Activated T-cell treated with anti-CD3 and anti-CD28 coated beads, Interleukin-2, amount 50 U/mL, for 4 hours (primary cell): ENCODE data around the gene OSCP1. TPM values are rescaled to one million over a fixed set of nuclear protein-coding genes. Genes with fewer than 3 reads are reported as not detected.
A peak's percentile ranks its signal among the peaks of the same experiment; 100 is the strongest.

ENCODE experiments used
- ATAC-seq, 2 donors: fragments of 200-7000 bp; cut with Tn5 transposase; one replicate each; pipeline ENCODE4 v1.10.0; 2021
- DNase-seq: peaks from one replicate; pipeline ENCODE4 v3.0.0-alpha.2; 2020
- H3K27me3 Mint-ChIP-seq: one replicate; pipeline ENCODE4 v1.8.0; 2021; ENCODE audit warnings: low read depth, mixed read lengths
- H3K36me3 Mint-ChIP-seq: one replicate; pipeline ENCODE4 v1.8.0; 2022; ENCODE audit warnings: mixed read lengths; ENCODE audit not compliant: insufficient read depth
- H3K4me1 Mint-ChIP-seq: one replicate; pipeline ENCODE4 v1.8.0; 2021; ENCODE audit warnings: low read depth, mixed read lengths
- H3K4me3 Mint-ChIP-seq: one replicate; pipeline ENCODE4 v1.8.0; 2021; ENCODE audit warnings: mild to moderate bottlenecking, moderate library complexity, mixed read lengths
- H3K9me3 Mint-ChIP-seq: one replicate; pipeline ENCODE4 v1.8.0; 2021; ENCODE audit warnings: mixed read lengths
- total RNA-seq, 3 donors: library from RNA; stranded (reverse); gene quantifications; one replicate each; pipeline ENCODE4 v1.2.1, GENCODE V29; 2021

The OSCP1 gene
- total RNA-seq, 3 donors from 2014 or later: 0.61 to 1.8 (median 1.5) TPM

- H3K36me3 Mint-ChIP-seq: peaks cover 11% of the 10 kb centered on the region
- H3K4me3 Mint-ChIP-seq: peak overlapping the region; percentile 100
- H3K9me3 Mint-ChIP-seq: no peaks in the 10 kb centered on the region
- H3K4me1 Mint-ChIP-seq: peaks cover 22% of the 10 kb centered on the region
- no peaks in the 10 kb centered on the region for H3K27me3 Mint-ChIP-seq
- ATAC-seq: peak; percentile 49 to 57
- no peak for DNase-seq
These were observed 14.5 kb upstream of the OSCP1 start for GRCh38 chr1:36464605-36465393.

GRCh38 chr1:36463803-36464604, 13.8 kb upstream of the OSCP1 start, which contains the start of gene MRPS15:
MRPS15 (minus strand) TSS chr1:36464384; CDS start chr1:36464275, 109 bp downstream.
- Mint-ChIP-seq H3K4me1 (peaks cover 29% of the 10 kb centered on the region), H3K27me3 (no peaks in the 10 kb centered on the region), H3K9me3 (no peaks in the 10 kb centered on the region), H3K36me3 (peaks cover 17% of the 10 kb centered on the region), H3K4me3 (peak within 1 kb of the TSS; percentile 100)
- ATAC-seq (peak; percentile 98 to 99), DNase-seq (peak; percentile 94)

- no peaks in the 10 kb centered on the region for H3K9me3 Mint-ChIP-seq
- no peaks in the 10 kb centered on the region for H3K27me3 Mint-ChIP-seq
- no peak for ATAC-seq
- H3K36me3 Mint-ChIP-seq: peaks cover 21% of the 10 kb centered on the region
- DNase-seq: no peak
- H3K4me3 Mint-ChIP-seq: peak overlapping the region; percentile 100
- peaks cover 35% of the 10 kb centered on the region for H3K4me1 Mint-ChIP-seq
These were observed 13.2 kb upstream of the OSCP1 start for GRCh38 chr1:36463463-36463802.

GRCh38 chr1:36458910-36459309, 8.7 kb upstream of the OSCP1 start:
- H3K27me3 Mint-ChIP-seq: no peaks in the 10 kb centered on the region
- no peak for DNase-seq
- peak; percentile 88 to 93 for ATAC-seq
- peaks cover 39% of the 10 kb centered on the region for H3K36me3 Mint-ChIP-seq
- no peaks in the 10 kb centered on the region for H3K9me3 Mint-ChIP-seq
- H3K4me1 Mint-ChIP-seq: peaks cover 46% of the 10 kb centered on the region
- peak overlapping the region; percentile 29 for H3K4me3 Mint-ChIP-seq

GRCh38 chr1:36457691-36458090, 7.4 kb upstream of the OSCP1 start:
- no peaks in the 10 kb centered on the region for H3K9me3 Mint-ChIP-seq

GRCh38 chr1:36456391-36456928, 6.2 kb upstream of the OSCP1 start:
- ATAC-seq (no peak), DNase-seq (no peak)
- Mint-ChIP-seq H3K27me3 (no peaks in the 10 kb centered on the region), H3K36me3 (peaks cover 39% of the 10 kb centered on the region), H3K4me3 (no peak overlapping the region), H3K9me3 (no peaks in the 10 kb centered on the region), H3K4me1 (peaks cover 38% of the 10 kb centered on the region)

More at GRCh38 chr1:36457691-36458090, 7.4 kb upstream of the OSCP1 start:
- peaks cover 39% of the 10 kb centered on the region for H3K36me3 Mint-ChIP-seq
- DNase-seq: no peak
- H3K27me3 Mint-ChIP-seq: no peaks in the 10 kb centered on the region
- peak overlapping the region; percentile 43 for H3K4me3 Mint-ChIP-seq
- peak in 1 of 2 donors; percentile 21 for ATAC-seq
- peaks cover 40% of the 10 kb centered on the region for H3K4me1 Mint-ChIP-seq

- Mint-ChIP-seq H3K27me3 (no peaks in the 10 kb centered on the region), H3K4me3 (no peak overlapping the region), H3K36me3 (peaks cover 29% of the 10 kb centered on the region), H3K4me1 (peaks cover 39% of the 10 kb centered on the region), H3K9me3 (no peaks in the 10 kb centered on the region)
- no peak for ATAC-seq
- DNase-seq: no peak
These were observed 5.1 kb upstream of the OSCP1 start for GRCh38 chr1:36455386-36455785.

- no peak overlapping the region for H3K4me3 Mint-ChIP-seq
- H3K4me1 Mint-ChIP-seq: peaks cover 33% of the 10 kb centered on the region
- H3K27me3 Mint-ChIP-seq: no peaks in the 10 kb centered on the region
- no peak for ATAC-seq
- no peaks in the 10 kb centered on the region for H3K9me3 Mint-ChIP-seq
- peaks cover 21% of the 10 kb centered on the region for H3K36me3 Mint-ChIP-seq
- no peak for DNase-seq
These were observed 3.5 kb upstream of the OSCP1 start for GRCh38 chr1:36453600-36454388.

GRCh38 chr1:36453051-36453450, 2.8 kb upstream of the OSCP1 start:
- peaks cover 18% of the 10 kb centered on the region for H3K36me3 Mint-ChIP-seq

GRCh38 chr1:36450919-36451305, 661 bp upstream of the OSCP1 start:
- DNase-seq (no peak), ATAC-seq (no peak)
- Mint-ChIP-seq H3K27me3 (no peaks in the 10 kb centered on the region), H3K4me1 (peaks cover 11% of the 10 kb centered on the region), H3K4me3 (peak overlapping the region; percentile 88), H3K9me3 (no peaks in the 10 kb centered on the region), H3K36me3 (peaks cover 10% of the 10 kb centered on the region)

More at GRCh38 chr1:36453051-36453450, 2.8 kb upstream of the OSCP1 start:
- no peaks in the 10 kb centered on the region for H3K27me3 Mint-ChIP-seq
- H3K9me3 Mint-ChIP-seq: no peaks in the 10 kb centered on the region
- DNase-seq (no peak), ATAC-seq (no peak)
- H3K4me1 Mint-ChIP-seq: peaks cover 25% of the 10 kb centered on the region
- H3K4me3 Mint-ChIP-seq: no peak overlapping the region

- Mint-ChIP-seq H3K36me3 (no peaks in the 10 kb centered on the region), H3K9me3 (no peaks in the 10 kb centered on the region), H3K27me3 (no peaks in the 10 kb centered on the region), H3K4me3 (no peak overlapping the region), H3K4me1 (peaks cover 11% of the 10 kb centered on the region)
- ATAC-seq (no peak), DNase-seq (no peak)
These were observed 1.7 kb downstream of the OSCP1 start for GRCh38 chr1:36448530-36449056.

- H3K9me3 Mint-ChIP-seq: no peaks in the 10 kb centered on the region
- no peak for DNase-seq
These were observed 2.8 kb downstream of the OSCP1 start for GRCh38 chr1:36447450-36447849.

GRCh38 chr1:36446746-36447145, 3.5 kb downstream of the OSCP1 start:
- Mint-ChIP-seq H3K36me3 (no peaks in the 10 kb centered on the region), H3K9me3 (no peaks in the 10 kb centered on the region), H3K4me1 (peaks cover 11% of the 10 kb centered on the region), H3K27me3 (no peaks in the 10 kb centered on the region), H3K4me3 (no peak overlapping the region)
- DNase-seq: no peak
- ATAC-seq: no peak

More at GRCh38 chr1:36447450-36447849, 2.8 kb downstream of the OSCP1 start:
- no peak for ATAC-seq
- Mint-ChIP-seq H3K4me3 (no peak overlapping the region), H3K27me3 (no peaks in the 10 kb centered on the region), H3K36me3 (no peaks in the 10 kb centered on the region), H3K4me1 (peaks cover 11% of the 10 kb centered on the region)

- no peaks in the 10 kb centered on the region for H3K36me3 Mint-ChIP-seq
- H3K27me3 Mint-ChIP-seq: no peaks in the 10 kb centered on the region
- H3K4me1 Mint-ChIP-seq: peaks cover 6% of the 10 kb centered on the region
- H3K9me3 Mint-ChIP-seq: no peaks in the 10 kb centered on the region
- H3K4me3 Mint-ChIP-seq: no peak overlapping the region
- DNase-seq (no peak), ATAC-seq (no peak)
These were observed 4.0 kb downstream of the OSCP1 start for GRCh38 chr1:36446271-36446670.
